GM19023 (cell line): ENCODE results near the gene PDC.
"Not testable (repeated sequence)": the region's sequence is repeated elsewhere in the genome, so short reads cannot be mapped to it uniquely, and the experiment has no call there.

Experiments used
- ATAC-seq: cut with Tn5 transposase; IDR thresholded peaks from one replicate; pipeline ENCODE4 v1.9.1; 2021; ENCODE audit warnings: mild to moderate bottlenecking, moderate library complexity; ENCODE audit not compliant: unreplicated experiment

PDC gene

DNA sequence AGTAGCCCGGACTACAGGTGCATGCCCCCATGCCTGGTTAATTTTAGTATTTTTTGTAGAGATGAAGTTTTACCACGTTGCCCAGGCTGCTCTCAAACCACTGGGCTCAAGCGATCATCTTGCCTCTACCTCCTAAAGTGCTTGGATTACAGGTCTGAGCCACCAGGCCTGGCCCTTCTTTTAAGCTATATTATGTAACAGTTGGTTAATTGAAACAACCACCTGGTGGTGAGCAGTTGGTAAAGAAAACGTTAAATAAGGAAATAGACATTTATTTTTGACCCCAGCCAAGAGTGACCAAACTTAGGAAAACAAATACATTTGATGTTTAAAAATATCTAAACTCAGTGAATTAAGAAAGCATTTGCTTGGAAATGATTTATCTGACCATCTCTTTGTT is 12.1 kb upstream of the PDC start:
- no peak for ATAC-seq

DNA sequence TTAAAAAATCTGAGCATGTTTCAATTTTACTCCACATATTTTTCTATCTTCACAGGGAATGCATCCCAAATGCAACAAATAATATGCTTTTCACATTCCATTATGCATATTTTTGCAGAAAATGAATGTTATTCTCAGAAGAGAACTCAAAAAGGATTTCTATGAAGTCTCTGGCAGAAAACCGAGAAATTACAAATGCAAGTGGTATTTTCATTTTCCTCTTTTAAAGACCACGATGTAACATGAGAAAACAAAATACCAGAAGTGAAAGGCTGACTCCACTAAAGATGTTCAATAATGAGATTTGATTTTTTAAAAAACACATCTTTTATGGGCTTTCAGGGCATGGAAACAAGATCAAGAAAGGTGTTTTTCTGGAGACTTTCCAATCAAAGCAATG is 5.0 kb upstream of the PDC start:
- ATAC-seq = no peak

DNA sequence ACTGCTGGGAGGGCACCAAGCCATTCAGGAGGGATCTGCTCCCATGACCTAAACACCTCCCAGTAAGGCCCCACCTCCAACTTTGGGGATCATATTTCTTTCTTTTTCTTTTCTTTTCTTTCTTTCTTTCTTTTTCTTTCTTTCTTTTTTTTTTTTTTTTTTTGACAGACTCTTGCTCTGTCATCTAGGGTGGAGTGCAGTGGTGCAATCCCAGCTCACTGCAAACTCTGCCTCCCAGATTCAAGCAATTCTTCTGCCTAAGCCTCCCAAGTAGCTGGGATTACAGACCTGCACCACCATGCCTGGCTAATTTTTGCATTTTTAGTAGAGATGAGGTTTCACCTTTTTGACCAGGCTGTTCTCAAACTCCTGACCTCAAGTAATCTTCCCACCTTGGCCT is 4.6 kb upstream of the PDC start:
- not testable (repeated sequence) for ATAC-seq

DNA sequence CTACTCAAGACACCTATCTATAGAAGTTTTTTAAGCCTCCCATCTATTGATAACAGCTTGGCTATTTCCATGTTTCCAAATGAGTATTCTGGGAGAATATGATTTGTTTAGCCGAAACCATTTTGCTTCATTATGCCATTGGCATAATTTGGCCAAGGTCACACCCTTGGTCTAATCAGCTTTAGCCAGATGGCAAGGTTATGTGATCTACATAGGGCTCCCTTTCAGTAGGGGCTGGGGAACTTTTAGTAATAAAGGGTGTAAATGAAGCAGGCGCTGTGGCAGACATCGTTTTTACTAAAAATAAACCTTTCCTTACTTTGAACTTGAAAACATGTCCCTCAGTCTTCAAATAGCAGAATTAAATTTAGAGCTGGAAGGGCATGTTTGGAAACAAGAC is 3.0 kb upstream of the PDC start:
- ATAC-seq = no peak

DNA sequence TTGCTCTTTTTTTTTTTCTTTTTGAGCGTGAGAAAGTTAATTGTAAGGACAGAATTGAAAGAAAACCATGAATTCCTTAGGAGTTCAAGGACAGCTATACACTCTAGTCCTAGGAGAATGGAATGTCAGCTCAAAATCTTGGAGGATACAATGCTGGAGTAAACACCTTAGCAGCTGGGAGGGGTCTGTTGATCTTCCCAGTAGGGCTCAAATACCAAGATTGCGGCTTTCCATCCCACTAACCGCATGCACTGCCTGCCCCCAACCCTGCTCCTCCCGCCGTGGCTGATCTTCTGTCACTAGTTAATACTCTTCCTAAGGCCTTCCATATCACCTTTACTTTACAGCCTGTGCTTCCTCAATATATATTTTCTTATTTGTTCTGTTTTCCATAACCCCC is 2.6 kb upstream of the PDC start:
- ATAC-seq = no peak

DNA sequence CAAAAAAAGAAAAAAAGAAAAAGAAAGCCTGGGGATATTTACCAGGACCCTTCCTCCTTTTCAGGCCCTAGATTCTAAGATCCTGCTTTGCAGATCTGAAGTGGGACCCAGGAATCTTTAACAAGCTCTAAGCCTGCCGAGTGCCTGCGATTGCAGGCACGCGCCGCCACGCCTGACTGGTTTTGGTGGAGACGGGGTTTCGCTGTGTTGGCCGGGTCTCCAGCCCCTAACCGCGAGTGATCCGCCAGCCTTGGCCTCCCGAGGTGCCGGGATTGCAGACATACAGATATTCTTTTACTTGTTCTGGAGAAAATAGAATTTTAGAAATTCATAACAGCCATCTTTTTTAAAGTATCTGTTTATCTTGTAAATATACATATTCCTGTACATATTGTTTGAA is 1.8 kb downstream of the PDC start:
- ATAC-seq = not testable (repeated sequence)

DNA sequence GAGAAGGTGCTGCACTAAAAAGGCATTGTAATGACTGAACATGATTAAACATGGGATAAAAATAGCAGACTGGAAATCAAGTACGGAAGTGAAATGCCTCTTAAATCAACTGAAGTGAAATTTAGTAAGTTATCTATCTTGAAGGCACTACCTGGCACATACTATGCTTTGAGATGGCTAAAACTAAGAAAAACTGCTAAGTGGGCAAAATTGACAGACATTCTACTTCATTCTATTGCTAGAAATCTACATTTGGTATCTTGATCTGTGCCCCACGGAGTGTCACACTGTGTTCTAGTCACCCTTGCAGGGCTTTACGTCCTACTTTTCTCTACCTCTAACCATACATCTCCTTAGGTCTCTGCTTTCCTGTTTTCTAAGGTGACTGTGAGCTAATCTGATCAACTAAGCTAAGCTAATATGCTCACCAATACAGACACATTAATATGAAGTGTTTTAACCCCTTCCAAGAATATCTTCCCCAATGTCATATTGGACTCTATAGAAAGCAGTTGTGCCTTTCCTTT is 4.1 kb downstream of the PDC start:
- no peak for ATAC-seq

DNA sequence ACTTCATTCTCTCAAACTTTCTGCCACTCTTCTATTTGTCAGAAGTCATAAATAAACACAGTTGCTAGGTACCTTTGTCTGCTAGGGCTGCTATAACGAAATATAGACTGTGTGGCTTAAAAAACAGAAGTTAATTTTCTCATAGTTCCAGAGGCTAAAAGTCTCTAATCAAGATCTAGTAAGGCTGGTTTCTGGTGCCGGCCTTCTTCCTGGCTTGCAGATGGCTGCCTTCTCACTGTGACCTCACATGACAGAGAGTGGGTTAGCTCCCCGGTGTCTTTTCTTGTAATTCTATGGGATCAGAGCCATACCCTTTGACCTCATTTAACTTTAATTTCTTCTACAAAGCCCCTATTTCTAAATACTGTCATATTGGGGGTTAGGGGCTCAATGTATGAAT is 5.9 kb downstream of the PDC start:
- no peak for ATAC-seq

DNA sequence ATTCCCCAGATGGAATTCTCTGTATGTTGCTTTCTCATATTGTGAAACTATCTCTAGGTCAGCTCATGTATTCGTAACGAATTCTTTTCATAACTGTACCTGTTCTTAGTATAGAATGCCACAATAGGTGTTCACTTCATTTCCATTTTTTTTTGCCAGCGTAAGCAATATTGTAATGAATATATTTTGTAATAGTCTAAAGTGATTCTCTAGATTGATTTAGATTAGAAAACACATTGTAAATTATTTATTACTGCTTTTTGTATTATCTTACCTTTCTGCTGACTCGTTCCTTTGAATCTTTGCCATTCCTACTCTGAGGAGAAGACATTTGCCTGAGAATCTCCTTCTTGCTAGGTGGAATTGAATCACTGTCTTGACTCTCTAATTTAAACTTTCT is 14.8 kb downstream of the PDC start:
- no peak for ATAC-seq

DNA sequence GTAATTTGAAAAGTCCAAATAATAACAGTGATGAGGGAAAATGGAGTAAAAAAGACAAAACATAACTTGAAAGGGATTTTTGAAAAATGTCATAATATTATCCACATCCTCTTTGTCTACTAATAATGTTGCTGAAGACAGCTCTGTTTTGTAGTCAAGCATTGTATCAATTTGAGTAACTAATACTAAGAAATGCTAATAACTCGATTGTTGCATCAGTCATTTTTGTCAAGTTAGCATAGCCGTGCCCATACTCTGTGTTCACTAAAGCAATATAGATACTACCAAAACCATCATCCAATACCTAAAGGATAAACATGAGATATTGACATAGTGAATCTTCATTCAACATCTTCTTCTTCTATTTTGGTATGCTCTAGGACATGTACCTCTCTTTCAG is 17.3 kb downstream of the PDC start:
- no peak for ATAC-seq

DNA sequence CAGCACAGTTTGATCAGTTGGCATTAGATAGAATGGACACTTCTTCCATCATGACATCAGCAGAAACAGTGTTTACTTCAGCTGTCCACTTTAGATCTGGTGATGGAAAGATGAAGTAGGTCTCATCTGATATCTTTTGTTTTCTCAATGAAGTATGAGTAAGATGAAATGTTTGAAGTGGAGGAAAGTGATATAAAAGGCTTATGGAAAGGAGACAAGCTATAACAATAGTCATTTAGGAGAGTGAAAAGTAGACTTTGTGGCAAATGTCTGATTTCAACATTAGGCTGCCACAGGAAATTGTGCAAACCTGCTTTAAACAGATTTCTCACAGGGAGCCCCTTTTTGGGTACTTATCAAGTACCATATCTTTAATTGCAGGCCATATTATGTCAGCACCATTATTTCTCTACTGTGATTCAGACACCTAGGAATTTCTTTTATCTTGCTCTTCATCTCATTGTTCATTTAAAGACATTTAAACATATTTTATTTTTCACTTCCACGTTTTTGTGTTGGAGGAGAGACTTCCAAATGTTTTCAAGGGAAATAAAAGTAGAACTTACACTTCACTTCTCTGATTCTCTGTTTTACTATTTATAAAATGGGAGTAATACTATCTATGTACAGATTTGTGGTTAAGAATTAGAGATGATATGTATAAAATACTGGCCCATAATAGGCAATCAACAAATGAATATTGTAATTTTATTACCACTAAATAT is 18.1 kb downstream of the PDC start:
- ATAC-seq = no peak

DNA sequence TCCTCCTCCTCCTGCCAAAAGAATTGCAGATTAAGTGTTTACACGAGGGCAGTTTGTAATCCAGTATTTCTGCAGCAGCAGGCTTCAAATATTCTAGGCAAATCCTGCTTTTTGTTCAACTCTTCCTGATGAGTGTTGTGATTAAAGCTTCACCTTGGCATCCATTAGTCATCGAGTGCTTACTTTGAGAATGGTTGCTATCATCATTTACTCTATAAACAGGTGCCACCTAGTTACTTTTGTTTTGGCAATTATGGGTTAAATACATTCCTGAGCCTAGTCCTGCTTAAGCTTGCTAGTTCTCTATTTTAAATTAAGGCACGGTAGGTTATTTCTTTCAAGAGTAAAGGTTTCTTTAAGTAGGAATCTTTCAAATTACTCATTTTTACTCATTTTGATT is 20.3 kb downstream of the PDC start:
- no peak for ATAC-seq

DNA sequence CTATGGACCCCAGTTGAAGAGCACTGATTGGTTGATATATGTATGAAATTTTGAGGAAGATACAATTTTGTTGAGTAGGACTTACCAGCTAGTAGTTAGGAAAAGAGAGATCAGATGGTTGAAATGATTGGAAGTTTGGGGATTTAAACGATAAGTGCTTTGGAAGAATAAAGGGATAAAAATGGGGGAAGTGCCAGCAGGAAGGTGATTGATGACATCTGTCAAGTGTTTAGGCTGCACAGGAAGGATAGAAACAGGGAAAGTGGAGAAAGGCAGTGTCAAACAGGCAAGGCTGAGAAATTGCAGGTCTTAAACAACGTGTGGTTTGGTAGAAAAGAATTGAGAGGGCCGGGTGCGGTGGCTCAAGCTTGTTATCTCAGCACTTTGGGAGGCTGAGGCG is 22.3 kb downstream of the PDC start:
- ATAC-seq = no peak

DNA sequence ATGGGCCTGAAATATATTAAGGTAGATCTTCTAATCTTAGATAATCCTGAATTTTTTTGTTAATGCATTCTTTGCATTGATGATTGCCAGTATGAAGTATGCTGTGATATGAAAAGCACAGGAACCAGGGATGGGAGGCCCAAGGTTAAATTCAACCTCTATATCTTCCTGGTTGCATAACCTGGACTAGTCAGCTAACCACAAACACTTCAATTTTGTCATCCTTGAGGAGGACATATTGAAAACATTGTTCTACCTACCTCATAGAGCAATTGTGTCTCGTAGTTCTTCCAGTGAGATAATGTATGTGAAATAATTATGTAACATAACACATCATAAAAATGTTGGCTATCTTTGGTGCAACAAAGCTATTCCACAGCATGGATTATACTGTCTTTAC is 25.6 kb downstream of the PDC start:
- ATAC-seq = no peak

DNA sequence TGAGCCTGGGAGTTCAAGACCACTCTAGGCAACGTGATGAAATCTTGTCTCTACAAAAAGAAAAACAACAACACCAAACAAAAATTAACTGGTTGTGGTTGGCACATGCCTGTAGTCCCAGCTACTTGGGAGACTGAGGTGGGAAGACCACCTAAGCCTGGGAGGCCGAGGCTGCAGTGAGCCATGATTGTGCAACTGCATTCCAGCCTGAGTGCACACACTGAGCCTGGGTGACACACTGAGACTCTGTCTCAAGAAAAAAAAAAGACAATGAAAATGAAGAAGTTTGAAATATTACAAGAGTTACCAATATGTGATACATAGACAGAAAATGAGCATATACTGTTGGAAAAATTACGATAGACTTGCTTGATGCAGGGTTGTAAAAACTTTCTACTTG is 31.9 kb downstream of the PDC start:
- ATAC-seq = no peak

DNA sequence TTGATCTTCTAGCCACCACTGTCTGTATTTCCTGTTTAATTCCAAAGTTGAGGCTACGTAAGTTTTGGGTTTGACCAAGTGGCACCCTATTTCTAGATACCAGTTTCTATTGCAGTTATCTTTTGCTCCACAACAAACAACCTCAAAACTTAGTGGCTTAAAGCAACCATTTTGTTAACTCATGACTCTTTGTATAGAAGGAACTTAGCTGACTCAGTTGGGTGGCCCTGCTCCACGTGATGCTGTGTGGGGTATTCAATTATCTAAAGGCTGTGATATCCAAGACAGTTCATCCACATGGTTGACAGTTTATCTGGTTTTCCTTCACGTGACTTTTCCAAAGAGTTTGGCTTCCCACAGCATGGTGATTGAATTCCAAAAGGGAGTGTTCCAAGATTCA is 34.8 kb downstream of the PDC start:
- no peak for ATAC-seq

DNA sequence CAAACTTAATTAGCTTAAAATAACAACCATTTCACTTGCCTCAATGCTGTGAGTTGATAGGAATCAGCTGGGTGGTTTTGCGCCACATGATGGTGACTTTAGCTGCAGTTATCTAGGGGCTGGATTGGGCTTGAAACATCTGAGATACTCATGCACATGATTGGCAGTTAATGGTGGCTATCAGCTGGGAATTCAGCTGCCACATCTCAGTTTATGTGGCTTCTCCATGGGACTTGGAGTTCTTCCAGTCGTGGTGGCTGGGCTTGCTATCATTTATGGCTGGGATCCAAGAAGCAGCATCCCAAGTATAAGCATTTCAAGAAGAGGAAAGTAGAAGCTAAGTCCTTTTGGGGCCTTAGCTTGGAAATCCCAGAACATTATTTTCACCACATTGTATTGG is 36.4 kb downstream of the PDC start:
- no peak for ATAC-seq

DNA sequence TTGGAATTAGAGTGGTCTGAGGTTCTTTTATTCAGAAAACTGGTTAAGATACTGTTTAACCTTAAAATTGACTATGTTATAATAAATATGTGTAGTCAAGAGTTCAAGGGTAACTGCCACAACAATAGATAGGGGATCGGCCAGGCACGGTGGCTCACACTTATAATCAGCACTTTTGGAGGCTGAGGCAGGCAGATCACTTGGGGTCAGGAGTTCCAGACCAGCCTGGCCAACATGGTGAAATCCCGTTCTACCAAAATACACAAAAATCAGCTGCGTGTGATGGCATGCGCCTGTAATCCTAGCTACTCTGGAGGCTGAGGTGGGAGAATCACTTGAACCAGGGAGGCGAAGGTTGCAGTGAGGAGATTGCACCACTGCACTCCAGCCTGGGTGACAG is 39.5 kb downstream of the PDC start:
- no peak for ATAC-seq

DNA sequence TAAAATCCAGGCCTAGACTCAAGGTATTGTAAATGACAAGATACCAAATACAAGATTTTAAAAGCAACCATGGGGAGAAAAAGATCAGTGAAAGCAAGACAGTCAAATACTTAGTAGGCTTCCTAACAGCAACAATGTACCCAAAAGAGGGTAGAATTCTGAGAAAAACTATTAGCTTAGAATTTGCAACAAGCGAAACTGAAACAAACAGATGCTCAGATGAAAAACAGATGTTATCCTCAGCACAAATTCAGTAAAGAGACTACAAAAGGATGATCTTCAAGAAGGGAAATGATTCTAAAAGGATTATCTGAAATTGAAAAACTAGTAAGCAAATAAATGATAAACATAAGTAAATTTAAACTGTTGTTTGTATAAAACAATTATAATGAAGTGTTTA is 40.0 kb downstream of the PDC start:
- ATAC-seq = peak; percentile 91

DNA sequence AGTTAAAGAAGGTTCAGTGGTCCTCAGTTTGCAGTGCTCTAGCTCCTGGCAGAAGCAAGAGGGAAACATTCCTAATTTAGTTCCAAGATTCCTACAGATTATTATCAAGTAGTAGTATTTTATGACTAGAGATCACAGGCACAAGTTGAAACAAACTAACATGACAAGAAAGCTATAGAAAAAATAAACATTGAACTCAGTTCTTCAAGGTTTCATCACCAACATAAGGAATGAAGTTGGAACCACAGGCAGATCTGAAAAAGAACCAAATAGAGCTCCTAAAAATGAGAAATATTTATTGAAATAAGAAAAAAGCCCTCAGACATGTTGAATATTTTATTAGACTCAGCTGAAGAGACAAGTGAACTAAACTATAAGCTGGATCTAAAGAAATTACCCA is 40.6 kb downstream of the PDC start:
- ATAC-seq = no peak

DNA sequence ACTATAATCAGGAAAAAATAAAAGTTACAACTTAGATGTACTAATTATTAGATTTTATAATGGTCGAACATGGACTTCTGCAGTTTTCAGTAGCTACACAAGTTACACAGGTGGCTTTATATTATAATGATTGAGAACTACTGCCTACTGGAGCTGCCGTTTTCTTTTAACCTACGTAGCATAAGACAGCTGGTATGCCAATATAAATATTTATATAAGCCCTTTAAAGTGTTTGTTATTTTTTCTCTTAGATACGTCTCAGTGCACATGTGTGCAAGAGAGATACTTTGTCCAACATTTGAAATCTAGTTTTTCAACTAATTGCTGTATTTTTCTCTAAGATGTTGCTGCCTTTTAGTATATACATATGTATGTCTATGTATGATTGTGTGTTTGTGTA is 42.4 kb downstream of the PDC start:
- ATAC-seq = no peak

DNA sequence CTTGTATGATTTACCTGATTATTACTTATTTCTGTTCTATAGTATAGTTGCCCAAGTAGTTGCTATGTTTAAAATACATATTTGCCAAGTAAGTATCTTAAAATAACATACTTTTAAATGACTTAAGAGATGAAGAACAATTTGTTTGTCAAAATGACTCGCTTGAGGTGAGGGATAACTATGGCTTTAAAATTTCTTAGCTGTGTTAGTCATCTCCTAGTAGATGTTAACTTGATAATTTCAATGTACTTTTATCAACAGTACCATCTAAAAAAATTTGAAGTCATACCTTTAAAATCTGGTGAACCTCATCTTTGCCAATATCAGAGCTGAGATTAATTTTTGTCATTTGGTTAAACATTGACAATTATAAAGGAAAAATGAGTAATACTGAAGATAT is 47.6 kb downstream of the PDC start:
- no peak for ATAC-seq

DNA sequence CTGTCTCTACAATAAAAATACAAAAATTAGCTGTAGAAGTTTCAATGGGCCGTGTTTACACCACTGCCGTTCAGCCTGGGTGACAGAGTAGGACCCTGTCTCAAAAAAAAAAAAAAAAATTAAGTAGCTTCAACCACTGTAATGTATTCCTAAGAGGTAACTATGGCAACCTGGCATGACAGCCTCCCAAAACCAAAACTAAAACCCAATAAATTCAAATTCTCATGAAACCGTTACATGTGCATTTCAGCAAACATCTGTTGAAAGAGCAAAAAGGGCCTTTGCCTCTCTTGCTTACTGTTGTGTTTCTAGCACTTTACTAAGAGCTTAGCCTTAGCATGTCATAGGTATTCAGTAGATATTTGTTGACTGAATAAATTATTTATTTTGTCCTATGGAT is 51.8 kb downstream of the PDC start:
- peak; percentile 85 for ATAC-seq
